Skeletal muscle cell (primary cell): ENCODE data around the gene UNC50.

ENCODE experiments used
- DNase-seq: peaks from one replicate; pipeline ENCODE4 v3.0.0-alpha.2; 2010; ENCODE audit warnings: low read depth
- H3K4me3 ChIP-seq: 2 replicates; pipeline ENCODE4 v1.5.1; 2011; ENCODE audit warnings: low read depth, mild to moderate bottlenecking, control low read depth, low read length, moderate library complexity

The UNC50 gene

DNA sequence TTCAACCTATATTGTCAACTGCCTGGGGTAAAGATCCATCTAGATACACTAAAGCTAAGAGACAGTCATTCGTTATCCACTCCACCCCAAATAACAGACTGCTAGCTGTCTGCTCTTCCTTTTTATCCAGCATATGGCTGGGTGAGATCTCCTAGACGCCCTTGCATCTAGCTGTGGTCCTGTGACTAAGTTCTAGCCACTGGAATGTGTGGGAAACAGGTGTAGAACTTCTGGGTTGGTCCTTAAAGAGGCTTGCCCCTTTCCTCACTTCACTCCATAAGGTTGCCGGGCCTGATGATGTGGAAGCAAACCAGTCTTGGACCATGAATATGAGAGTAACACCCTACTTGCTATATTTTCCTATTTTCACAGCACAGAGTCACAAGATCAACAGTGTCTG is 3.3 kb upstream of the UNC50 start:
- H3K4me3 ChIP-seq, result no peak overlapping the region

DNA sequence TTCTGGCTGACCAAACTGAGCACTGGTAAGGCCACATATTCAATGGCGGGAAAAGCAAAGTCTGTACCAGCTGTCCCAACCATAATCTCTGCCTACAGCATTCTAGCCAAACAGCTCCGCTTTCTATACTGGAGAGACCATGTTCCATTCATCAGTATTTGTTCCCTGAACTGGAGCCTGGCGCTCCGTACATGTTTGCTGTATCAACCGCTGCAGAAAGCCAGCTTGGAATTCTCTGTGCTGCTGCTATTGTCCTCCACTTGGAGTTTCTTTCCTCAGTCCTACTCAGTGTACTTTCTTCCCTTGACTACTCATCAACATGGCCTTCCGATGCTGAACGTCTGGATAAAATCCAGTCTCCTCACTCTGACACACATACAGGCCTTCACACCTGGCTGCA is 2.0 kb upstream of the UNC50 start:
- DNase-seq, result no peak
- H3K4me3 ChIP-seq, result no peak overlapping the region

More for the DNA sequence above, 3.3 kb upstream of the UNC50 start:
- no peak for DNase-seq

DNA sequence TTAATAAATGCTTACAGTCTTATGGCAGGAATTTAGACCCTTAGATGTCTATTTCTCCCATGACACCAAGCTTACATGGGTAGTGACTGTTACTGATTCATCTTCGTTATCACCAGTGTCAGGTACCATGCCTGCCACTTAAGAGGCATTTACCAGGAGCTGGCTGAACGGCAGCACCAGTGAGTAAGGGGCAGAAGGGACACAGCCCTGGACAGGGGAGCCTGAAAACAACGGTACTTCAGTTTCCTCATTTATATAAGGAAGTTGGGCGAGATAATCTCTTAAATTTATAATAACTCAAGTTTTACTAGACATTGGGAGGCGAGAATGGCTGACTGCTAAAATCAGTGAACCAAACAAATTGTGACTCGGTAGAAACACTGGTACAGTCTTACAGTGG is 1.3 kb upstream of the UNC50 start:
- H3K4me3 ChIP-seq, result peak overlapping the region; percentile 90
- DNase-seq, result no peak

DNA sequence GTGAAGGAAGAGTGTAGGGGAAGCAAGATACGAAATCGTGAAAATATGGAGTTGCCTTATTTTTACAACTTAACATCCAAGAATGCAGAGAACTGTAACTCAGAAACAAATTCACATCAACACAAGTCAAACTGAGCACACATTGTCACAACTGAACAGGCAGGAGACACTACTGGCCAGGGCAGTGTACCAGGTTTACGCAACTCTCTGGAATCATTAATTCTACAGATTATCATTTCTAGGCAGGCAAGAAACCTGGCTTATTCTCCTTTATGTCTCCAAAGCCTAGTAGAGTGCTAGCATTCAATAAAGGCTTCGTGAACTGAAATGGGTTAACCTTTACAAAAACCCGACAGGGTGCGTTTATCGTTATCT is 661 bp upstream of the UNC50 start:
- H3K4me3 ChIP-seq, result peak overlapping the region; percentile 90
- DNase-seq, result no peak

DNA sequence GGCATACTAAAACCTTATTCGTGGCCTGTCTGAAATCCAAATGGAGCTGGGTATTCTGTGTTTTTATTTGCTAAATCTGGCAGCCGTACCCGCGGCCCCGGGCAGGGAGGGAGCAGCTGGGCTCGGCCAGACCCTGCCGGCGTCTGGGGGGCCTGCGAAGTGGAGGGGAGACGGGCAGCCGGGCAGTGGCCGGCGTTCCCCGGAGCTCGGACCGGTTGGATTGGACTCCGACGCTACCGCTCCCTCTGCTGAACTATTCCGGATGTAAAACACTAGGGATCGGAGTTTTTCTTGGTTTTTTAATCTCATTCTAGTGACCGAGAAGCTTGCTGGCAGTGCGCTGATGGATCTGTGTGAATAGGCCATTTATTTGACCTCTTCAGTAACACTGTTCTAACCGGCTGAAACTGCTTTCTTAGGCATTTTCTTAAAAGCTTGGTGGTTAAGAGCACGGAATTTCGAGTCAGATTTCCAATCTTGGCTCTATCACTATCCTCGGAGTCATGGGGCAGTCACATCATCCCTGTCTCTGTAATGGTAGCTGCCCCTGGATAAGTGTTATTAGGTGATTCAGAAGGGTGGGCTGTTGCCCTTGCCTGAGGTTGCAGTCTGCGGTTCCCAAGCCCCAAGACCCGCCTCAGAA is 694 bp downstream of the UNC50 start:
- no peak for DNase-seq
- H3K4me3 ChIP-seq, result peak overlapping the region; percentile 90

DNA sequence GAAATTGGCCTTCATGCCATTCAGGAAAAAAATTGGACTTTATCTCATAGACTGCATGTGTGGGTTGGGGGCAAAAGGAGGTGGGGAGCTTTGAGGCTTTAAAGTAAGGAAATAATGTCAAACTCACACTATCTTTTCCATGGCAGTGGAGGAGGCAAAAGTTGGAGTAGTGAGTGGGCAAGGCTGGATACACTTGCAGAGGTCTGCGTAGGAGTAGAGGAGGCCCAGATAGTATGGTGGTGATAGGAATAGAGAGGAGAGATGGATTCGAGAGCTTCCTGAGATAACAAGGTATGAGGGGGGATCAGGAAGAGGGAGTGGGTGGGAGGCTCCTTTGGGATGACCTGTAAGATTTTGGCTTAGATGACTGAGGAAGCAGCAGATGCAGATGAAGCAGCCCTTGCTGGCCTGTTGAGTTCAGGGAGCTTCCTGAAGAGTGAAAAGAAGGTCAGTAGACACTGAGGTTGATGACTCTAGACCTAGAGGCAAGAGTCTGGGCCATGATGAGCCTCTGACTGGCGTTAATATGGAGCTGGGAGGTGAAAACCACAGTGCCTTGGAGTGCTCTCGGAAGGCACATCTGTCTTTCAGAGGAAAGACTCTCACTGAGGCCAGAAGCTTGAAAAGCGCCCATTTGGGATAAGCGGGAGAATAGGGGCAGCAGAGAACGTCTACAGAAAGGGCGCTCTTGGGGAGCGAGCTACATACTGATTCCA is 5.8 kb downstream of the UNC50 start:
- H3K4me3 ChIP-seq, result no peak overlapping the region
- DNase-seq, result no peak

DNA sequence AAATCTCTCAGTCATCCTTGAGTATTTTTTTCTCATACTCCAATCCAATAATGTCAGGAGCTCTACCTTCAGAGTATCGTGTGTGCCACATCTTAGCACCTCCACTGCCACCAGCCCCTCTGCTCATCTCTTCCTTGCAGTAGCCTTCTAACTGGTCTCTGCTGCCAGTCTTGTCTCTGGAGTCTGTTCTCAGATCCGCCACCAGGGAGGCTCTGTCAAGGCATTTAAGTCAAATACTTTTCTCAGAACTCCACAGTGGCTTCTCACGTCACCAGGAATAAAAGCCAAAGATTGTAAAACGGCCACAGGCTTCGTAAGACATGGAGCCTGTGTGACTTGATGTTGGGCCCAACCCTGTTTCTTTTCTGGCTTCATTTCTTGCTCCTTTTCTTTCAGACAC is 7.1 kb downstream of the UNC50 start:
- H3K4me3 ChIP-seq, result no peak overlapping the region
- no peak for DNase-seq

DNA sequence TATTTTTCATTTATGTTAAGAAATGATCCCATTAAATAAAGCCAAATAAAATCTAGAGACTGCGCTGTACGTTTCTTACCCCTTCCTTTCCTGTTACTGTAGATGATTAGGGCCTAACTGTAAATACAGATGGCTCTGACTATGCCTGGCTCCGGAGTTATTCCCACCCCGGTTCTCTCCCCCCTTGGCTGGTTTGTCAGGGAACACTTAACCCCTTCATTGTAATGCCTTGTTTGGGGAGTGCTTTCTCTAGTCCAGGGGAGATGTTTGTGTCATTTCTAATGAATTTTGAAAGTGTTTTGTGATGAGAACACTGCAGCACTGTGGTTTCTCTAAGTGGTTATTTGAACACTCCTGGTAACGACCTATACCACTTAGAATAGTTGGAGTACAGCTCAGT is 8.8 kb downstream of the UNC50 start:
- no peak overlapping the region for H3K4me3 ChIP-seq
- no peak for DNase-seq

DNA sequence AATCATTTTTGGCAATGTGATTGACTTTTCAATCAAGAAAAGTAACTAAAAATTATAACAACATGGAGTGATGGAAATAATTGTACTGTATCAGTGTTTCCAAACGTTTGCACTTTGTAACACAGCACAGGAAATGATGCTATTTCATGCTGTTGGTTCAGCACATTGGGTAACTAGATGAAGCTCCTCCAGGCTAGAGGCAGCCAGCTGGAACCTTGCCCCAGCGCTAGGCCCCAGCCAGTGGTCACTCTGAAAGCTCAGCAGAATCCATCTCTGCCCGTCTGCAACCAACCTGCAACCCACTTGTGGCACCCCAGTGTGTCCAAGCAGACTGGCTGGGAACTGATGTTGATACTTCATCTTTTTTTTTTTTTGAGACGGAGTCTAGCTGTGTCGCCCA is 15.3 kb downstream of the UNC50 start:
- no peak for DNase-seq
- H3K4me3 ChIP-seq, result no peak overlapping the region

DNA sequence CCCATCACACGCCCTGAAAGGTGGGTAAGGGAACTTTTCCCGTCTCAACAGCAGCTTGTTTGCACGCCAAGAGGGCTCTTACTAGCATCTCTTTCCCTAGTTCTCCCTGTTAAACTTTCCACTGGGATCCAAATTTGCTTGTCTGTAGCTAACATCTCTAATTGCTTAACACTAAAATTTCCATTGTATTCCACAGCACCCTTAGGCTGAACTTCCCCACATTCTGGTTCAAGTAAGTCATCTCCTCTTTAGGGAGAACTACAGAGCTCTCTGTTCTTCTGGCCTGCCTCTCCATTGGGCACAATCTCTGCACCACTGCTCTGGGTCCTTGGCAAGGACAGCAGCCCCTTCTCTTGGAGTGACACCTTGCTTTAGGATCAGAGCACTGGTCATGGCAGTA is 24.0 kb downstream of the UNC50 start:
- no peak for DNase-seq

DNA sequence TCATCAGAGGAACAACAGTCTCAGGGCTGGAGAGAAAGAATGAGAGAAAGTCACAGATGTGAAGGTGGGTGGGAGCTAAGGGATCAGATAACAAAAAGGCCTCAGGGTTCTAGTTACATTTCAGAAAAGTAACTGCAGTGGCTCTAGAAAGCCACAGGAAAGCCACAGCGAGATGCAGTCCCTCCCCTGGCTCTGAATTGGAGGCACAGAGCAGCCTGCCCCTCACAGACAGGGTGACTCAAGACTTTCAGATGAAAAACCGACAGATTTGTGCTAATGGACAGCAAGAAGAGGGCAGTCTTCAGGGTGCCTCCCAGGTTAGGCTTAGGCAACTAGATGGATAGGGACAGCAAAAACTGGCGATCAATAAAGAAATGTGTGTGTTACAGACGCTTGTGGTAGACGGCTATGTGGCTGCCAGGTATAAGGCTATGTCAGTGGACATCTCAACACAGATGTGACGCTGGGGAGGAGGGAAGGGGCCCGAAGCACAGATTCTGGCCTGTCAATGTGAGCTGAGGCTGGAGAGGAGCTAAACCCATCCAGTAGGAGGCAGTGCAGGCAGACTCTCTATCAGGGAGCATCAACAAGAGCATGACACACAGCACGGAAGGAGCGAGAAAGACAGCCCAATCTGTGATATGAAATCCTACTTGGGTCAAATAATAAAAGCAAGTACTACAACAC is 26.2 kb downstream of the UNC50 start:
- no peak for DNase-seq

More for the DNA sequence above, 24.0 kb downstream of the UNC50 start:
- no peak overlapping the region for H3K4me3 ChIP-seq

DNA sequence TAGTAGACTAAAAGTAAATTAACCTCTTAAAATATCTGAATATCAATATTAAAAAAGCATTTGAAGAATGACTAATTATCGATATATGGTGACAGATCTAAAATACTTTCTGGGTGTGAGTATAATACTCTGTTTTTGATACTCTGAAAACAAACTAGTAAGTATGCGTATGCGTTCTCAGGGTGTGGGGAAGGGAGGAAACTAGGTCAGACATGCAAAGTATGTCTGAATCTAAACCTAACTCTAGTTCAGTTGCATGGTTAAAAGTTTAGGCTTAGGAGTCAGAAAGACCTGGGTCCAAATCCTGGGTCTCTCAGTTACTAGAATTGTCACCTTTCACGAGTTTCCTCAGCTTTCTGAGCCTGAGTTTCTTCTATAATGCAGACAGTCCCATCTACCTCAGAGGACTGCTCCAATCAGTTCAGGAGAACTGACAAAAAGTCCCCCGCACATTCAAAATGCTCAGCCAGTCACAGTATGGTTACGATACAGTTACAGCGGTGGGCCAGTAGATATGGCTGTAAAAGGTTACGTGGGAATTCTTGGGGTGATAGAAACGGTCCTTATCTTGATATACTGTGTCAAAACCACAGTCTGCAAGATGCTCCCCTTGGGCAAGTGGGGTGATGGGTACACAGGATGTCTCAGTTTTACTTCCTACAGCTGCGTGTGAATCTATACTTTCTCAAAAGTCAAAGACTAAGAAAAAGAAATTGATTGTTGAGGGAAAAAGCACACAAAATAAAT is 29.2 kb downstream of the UNC50 start:
- no peak for DNase-seq

More for the DNA sequence above, 26.2 kb downstream of the UNC50 start:
- no peak overlapping the region for H3K4me3 ChIP-seq

DNA sequence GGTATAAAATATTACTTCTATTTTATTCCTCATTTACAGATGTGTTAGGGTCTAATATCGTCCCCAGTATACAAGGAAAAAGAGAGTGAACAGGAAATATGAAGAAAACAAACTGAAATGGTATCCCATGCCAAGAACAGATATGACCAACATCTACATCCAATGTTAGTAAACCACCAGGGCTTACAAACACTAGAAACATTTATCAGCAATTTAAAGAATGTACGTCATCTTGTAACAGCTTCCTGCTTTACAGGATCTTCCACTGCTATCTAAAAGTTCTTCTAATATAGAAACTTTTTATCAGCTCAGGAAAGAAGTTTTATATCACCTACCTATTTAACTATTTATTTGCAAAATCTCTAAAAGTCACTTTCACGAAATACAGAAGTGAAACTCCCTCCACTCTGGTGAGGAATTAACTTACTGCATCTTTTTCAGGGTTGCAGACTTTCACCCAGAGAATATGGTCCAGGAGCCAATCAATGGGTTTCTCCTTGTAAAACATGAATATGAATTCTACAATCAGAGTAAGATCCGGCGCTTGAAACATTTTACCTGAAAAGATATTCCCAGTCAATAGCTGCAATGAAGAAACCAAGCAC is 35.2 kb downstream of the UNC50 start:
- H3K4me3 ChIP-seq, result no peak overlapping the region
- DNase-seq, result no peak

More for the DNA sequence above, 29.2 kb downstream of the UNC50 start:
- H3K4me3 ChIP-seq, result no peak overlapping the region

DNA sequence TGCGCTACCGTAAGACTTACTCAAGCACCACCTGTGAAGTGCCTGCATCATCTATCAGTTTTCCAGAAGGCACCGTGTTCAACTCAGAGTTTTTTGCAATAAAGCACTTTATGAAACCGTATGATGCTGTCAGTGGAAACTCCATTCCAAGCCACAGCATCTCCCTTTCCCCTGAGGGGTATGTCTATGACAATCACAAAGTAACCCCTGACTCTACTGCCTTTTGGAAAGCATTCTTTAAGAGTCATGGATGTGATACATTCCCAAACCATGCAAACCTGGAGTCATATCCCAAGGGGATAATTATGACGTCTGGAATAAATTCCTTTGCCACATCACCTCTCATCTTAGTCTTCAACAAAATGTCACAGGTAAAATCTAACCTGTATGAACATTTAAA is 39.2 kb downstream of the UNC50 start:
- no peak for DNase-seq
- no peak overlapping the region for H3K4me3 ChIP-seq

DNA sequence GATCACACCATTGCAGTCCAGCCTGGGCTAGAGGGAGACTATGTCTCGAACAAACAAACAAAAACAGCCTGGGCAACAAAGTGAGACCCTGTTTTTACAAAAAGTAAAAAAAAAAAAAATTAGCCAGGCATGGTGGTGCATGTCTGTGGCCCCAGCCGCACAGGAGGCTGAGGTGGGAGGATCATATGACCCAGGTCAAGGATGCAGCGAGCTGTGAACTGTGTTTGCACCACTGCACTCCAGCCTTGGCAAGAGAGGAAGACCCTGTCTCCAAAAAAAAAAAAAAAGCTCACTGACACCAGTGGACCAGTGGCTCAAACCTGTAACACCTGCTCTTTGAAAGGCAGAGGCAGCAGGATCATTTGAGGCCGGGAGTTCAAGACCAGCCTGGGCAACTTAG is 40.1 kb downstream of the UNC50 start:
- H3K4me3 ChIP-seq, result no peak overlapping the region
- no peak for DNase-seq

DNA sequence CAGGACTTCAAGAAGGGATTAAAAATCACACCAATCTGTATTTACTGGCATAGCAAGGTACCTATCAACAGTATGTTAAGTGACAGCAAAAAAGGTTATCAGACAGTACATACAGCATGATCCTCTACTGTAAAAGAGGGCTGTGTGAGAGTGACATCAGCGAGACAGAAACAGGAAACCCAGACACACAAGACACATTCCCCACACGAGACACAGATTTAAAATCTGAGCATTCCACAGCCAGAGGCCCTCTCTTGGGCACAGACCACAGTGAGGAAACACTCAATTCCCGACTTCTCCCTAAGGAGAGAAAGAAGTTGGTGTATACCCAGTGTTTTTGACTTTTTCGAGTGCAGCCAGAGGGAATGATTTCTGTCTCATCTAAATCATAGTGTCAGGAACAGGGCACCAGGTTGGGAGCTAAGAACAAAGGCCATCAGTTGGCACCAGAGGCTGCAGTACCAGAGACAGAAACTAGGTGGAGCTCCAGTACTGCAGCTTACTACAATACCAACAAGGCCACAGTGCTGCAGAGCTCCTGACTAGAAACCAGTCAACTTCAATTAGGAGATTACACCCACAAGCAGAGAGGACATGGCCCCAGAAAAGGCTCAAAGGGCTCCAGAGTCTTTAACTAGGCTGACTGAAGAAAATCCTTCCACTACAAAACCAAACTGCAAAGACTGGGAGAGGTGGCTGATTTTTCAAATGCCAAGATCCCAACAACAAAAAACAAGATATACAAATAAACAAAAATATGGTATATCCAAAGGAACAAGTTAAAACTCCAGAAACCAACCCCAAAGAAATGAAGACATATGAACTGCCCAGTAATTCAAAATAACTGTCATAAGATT is 41.0 kb downstream of the UNC50 start:
- peak; percentile 41 for DNase-seq
- no peak overlapping the region for H3K4me3 ChIP-seq

DNA sequence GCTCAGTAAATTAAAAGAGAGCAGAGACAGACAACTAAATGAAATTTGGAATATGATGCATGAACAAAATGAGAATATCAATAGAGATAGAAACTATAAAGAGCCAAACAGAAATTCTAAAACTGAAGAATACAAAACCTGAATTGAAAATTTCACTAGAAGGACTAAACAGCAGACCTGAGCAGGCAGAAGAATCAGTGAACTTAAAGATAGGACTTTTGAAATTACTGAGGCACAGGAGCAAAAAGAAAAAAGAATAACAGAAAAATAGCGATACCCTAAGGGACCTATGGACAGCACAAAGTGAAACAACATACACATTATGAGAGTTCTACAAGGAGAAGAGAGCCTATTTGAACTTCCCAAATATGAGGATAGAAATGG is 41.6 kb downstream of the UNC50 start:
- DNase-seq, result no peak
- no peak overlapping the region for H3K4me3 ChIP-seq

DNA sequence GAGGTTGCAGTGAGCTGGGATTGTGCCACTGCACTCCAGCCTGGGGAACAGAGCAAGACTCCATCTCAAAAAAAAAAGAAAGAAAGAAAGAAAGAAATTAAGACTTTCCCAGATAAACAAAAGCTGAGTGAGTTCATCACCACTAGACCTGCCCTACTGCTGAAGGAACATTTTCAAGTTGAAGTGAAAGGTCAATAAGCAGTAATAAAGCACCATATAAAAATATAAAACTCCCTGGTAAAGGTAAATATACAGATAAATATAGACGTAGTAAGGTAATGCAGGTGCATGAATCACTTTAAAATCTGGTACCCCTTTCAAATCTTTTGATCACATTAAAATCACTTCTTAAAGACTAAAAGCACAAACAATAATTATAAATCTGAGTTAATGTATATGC is 42.6 kb downstream of the UNC50 start:
- no peak overlapping the region for H3K4me3 ChIP-seq
- DNase-seq, result no peak
